AG09309 (cell line): Measurements from ENCODE around the gene KRT13.
A peak's percentile ranks its signal among the peaks of the same experiment; 100 is the strongest.

Source experiments
- DNase-seq: peaks from one replicate; pipeline ENCODE4 v3.0.0-alpha.2; 2010; ENCODE audit warnings: low read depth
- H3K4me3 ChIP-seq: 2 replicates; pipeline ENCODE4 v1.5.1; 2011; ENCODE audit warnings: mild to moderate bottlenecking, low read depth, low read length, moderate library complexity; ENCODE audit not compliant: control insufficient read depth
- CTCF ChIP-seq: IDR thresholded peaks from 2 replicates; pipeline ENCODE4 v1.5.1; 2011; ENCODE audit warnings: mild to moderate bottlenecking, low read depth, low read length, inconsistent platforms; ENCODE audit not compliant: insufficient read depth, control insufficient read depth; ENCODE audit errors: missing control alignments

The KRT13 gene

GRCh38 chr17:41524261-41524660 is 18.8 kb upstream of the KRT13 start:
- no peak for TF ChIP-seq CTCF

DNA sequence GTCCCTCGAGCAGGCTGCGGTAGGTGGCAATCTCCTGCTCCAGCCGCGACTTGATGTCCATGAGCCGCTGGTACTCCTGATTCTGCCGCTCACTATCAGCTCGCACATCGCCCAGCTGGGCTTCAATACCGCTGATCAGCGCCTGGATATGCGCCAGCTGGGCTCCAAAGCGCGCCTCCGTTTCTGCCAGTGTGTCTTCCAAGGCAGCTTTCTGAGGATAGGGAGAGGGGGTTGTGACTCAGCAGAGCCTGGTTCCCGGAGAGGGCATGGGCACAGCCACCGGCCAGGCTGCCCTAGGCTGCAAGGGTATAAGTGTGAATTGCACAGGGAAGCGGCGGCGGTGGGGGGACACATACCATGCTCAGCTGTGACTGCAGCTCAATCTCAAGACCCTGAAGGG is 18.4 kb upstream of the KRT13 start:
- no peak for TF ChIP-seq CTCF
- no peak overlapping the region for H3K4me3 ChIP-seq
- no peak for DNase-seq

More at GRCh38 chr17:41524261-41524660, 18.8 kb upstream of the KRT13 start:
- no peak overlapping the region for H3K4me3 ChIP-seq
- no peak for DNase-seq

- TF ChIP-seq CTCF: no peak
- H3K4me3 ChIP-seq: no peak overlapping the region
- no peak for DNase-seq
Observed at GRCh38 chr17:41523225-41523593, 17.8 kb upstream of the KRT13 start.

DNA sequence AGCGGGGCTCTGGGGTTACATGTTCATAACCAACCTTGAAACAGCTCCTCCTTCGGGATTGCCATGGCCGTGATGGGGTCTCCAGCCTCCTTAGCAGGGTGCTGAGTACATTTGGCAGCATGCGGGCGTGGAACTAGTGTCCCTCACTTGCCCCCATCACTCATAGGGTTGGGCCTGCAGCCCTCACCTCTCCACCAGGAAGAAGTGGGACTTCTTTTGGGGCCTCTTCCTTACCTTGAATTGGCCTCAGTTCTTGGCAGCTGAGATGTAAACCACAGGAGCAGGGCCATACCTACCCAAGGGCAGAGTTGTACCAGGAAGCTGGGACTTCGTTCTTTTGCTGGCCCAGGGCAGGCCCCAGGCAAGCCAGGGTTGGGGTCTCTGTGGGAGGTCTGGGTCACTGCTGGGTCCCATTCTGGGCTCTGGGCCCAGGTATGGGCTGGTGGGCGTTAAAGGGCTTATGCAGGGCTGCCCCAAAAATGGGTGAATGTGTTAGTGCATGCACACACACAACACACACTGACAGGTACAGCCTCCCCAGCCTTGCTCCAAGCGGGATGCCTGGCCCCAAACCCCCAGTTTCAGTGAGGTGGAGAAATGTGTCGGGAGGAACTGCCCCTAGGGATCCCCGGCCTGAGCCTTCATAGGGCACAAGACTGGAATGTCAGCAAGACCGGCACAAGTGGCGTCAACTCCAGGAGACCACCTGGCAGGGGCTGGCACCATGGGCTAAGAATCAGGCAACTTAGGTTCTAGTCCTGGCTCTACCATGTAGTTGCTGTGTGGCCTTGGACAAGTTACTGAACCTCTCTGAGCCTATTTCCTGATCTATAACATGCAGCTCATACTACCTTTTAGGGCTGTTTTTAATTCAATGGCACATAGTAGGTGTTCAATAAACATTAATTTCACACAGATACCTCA is 17.2 kb upstream of the KRT13 start:
- no peak for TF ChIP-seq CTCF
- DNase-seq: no peak
- H3K4me3 ChIP-seq: no peak overlapping the region

DNA sequence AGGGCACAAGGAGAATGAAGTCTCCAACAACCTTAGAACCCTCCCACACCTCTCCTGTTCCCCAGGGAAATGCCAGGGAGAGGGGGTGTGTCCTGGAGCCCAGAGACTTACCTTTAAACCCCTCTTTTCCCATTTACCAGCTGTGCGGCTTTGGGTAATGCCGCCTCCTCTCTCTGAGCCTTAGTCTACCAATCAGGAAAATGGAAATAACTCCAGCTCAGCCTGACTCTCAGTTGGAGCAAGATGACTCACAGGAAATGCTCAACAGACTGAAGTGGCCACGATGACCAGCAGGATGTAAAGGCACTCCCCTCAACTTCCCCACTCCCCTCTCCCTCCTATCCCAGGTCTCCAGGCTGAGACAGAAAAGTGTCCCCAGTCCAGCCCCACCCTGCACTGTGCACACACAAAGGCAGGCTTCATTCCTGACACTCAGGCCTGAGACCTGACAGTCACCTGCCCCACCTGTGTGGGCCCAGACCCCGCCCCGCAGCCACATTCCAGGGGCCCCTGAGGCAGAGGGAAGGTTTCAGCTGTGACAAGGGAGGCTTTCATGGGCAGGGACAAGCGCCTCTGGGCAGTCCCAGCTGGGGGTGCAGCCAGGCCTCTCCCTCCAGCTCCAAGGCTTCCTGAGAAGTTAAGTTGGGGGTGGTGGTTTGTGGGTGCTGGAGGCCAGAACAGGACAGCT is 16.3 kb upstream of the KRT13 start:
- peak; percentile 44 for DNase-seq
- H3K4me3 ChIP-seq: no peak overlapping the region
- peak; percentile 19 for TF ChIP-seq CTCF

DNA sequence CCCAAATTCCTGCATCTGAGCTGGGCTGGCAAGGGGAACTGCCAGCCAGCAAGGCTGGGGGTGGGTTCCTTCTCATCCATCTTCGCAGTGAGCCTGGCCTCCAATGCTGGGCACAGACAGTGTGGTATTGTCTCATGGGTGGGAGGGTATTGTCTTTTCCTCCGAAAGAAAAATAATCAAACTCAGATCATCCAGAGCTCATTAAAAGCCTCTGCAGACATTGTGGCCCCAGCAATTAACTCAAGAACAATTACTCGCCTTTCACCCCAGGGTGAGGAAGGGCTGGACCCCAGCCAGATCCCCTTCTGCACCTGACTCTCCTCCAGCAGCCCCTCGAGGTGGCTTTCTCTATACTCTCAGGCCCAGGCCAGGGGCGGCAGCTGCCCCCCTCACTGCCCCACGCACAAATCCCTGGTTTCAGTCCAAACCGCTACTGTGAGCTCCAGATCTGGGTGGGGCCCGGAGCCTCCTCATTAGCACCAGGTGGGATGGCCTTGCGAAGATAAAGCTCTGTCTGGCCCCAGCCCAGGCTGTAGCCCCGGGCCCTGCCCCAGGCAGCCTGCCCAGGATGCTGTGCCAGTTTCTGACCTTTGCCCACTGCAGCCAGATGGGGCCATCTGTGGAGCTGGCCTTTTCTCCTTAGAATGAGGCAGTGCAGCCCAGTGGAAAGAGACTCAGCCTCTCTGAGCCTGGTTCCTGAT is 15.6 kb upstream of the KRT13 start:
- no peak overlapping the region for H3K4me3 ChIP-seq
- no peak for TF ChIP-seq CTCF
- DNase-seq: no peak
